GM18867 (cell line): Measurements from ENCODE around the gene TEPSIN.

Experiments
- ATAC-seq: cut with Tn5 transposase; IDR thresholded peaks from one replicate; pipeline ENCODE4 v1.9.1; 2021; ENCODE audit warnings: mild to moderate bottlenecking, moderate library complexity; ENCODE audit not compliant: unreplicated experiment

The TEPSIN gene

DNA sequence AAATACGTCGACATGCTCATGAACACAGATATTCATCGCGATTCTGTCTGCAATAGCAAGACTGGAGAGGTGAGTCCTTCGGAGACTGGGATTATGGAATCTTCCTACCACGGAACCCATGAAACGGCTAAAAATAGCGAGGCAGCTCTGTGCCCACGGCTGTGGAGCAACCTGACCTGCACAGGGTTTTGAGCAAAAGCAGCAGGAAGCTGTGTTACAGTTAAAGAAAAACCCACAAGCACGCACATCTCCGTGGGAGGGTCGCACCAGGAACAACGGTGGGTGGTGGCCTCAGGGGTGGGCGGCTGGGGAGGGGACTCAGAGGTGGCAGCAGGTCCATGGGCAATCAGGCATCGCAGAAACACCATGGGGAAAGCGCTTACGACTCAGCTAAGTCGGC is 31.4 kb upstream of the TEPSIN start:
- no peak for ATAC-seq

DNA sequence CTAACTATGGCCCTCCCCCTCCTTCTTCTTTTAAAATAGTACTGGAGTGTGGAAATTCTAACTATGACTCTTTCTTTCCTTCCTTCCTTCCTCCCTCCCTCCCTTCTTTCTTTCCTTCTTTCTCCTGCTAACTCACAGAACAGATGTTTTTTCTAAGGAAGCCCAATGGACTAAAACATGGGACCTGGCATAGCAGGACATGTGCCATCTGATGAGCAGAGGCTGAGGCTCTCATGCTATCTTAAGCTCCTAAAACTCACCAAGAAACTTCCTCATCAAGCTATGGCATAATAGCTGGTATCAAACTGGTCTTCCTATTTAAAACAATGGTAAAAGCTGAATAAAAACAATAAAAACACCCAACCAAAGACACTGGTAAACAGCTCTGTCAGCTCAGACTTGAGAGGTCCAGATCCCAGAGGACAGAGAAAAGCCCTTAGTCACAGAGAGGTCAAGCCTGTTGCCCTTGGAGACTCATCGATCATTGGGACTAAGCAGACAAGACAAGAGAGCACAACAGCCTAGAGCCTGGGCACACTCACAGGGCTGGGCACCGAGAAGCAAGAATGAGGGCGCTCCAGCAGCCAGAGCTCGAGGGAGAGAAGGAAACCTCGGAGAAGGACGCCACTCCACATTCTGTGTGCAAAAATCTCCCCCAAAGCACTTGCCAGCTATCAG is 28.7 kb upstream of the TEPSIN start:
- no peak for ATAC-seq

DNA sequence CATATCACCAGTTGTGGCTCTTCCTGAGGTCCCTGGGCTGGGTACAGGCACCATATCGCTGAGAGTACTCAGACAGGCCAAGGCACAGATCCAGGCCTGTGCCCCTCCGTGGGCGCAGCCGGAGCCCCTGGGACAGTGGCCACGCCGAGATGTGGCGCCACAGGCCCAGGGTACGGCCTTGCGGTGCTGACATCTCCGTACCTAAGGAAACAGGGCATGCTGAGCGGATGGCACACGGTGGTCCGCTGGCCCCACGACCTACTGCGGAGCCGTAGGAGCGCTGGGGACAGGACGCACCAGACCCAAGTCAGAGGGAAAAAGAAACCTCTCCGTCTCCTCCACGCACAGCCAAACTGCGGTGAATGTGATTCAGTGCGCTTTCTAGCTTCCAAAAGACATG is 26.7 kb upstream of the TEPSIN start:
- ATAC-seq = no peak

DNA sequence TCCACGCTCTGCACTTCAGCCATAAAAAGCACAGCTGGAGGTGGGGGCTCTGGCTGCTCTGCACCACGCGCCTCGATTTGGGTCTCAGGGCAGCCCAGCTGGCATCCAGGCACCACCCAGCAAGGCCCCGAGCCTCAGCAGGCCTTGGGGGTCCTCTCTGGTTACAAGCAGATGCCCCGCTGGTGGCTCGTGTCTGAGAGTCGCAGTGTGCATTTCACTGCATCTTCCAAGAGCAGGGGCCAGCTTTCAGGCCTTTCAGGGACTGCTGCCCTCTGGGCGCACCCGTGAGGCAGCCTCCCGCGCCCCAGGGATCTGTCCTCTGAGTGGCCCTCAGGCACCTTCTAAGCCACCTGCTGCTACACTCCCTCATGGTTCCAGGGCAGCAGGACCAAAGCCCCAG is 25.8 kb upstream of the TEPSIN start:
- no peak for ATAC-seq

DNA sequence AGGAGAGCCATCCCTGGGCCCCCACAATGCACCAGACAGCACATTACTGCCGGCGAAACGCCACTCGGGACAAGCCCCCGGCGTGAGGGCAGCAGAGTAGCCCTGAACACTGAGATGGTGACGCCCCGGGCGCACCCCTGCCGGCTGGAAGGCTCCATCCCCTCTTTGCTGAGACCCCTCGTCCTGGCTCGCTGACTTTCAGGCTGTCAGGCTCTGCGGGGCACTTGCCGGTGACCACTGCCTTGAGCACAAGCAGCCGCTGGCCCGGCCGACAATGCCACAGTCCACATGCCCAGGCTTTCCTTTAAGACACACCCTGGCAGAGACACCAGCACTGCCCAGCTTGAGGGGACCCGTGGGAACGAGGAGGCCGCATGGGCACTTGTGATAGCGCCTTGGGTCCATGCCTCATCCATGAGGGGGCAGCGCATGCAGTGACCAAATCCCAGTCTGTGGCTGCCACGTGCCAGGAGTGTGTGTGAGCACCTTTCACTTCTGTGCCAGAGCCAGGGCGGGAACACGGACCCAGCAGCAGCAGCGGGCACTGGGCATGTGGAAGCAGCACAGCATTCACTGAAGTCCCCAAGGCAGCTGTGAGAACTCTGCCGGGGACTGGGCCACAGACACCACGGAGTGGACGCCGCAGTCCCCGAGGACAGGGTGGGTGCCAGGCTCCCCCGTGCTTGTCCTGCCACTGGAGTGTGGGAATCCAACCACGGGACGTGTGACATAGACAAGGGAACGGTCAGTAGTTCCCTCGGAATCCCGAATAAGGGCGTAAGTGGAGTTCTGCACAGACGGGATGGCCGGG is 24.7 kb upstream of the TEPSIN start:
- no peak for ATAC-seq

DNA sequence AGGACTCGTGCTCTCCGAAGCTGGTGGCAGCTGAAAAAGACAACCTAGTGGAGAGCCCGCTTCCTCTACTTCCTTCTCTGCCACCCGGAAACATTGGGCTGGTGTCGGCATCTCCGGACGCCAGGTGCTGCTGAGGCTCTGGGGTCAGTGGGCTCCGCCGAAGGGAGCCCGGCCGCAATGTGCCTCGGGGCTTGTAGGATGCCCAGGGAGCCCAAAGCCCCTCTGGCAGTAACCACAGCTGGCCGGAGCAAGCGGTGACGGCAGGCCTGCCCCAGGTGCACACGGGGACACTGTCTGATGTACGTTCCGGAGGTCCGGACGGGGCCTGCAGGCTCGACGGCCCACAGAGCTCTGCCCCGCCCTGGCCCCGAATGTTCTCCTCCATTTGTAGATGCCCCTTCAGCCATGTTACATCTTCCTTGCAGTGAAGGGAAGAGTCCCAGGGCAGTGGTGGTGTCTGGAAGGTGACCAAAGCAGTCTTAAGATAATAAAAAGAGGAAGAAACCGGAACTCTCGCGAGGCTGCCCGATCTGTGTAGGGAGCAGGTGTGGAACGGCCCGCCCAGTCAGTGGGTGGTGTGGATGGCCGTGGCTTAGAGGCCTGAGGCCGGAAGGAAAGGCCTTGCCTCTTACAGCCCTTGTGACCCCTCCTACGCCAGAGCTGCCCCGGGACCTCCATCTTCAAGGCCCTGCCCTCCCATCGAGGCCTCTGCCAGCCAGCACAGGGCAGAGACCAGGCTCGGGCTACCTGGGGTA is 22.9 kb upstream of the TEPSIN start:
- no peak for ATAC-seq

DNA sequence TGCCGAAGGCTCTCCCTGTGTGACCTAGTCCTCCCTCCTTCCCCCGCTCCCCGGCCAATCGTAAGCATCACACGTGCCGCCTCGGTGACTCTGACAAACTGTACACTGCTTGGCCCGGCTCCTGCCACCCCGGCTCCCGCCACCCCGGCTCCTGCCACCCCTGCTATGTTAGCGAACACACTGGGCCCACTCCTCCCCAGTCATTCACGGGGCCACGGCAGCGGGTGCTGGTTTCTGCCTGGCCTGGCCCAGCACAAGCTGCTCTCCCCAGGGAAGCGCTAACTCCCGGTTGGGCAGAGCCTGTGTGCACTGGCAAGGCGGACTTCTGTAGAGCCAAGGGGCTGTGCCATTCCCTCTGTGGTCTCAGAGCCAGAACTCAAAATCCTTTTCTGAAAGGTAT is 22.2 kb upstream of the TEPSIN start:
- ATAC-seq = no peak

DNA sequence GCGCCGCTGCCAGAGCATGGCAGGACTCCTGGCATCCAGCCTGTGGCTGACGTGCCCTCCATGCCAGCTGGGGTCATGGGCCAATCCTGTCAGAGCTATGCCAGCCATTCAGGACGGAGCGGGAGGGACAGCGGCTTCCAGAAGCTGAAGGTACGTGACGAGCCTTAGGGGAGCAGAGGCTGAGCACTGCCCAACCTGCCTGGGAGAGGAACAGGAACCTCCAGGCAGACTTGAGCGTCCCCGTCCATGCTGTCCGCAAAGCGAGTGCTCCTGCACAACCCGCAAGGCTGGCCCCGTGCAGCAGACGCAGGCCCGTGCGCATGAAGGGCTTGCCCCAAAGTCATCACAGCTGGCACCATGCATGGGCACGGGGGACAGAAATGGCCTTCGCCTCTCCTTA is 21.8 kb upstream of the TEPSIN start:
- no peak for ATAC-seq

DNA sequence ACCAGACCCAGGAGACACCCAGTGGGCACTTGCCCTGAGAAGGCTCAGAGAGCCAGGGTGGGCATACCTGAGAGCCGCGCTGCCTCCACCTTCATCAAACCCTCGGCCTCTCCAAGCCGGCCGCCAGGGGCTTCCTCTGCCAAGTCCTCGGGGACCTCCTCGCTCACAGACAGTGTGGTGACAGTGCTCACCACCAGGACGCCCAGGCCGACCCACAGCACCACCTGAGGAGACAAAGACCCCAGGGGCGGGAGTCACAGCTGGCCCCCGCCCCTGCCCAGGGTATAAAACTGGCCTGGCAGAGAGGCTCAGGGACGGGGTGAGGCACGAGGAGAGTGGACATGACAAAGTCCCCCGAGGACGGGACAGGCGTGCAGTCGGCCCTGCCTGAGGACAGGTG is 21.3 kb upstream of the TEPSIN start:
- ATAC-seq = no peak

DNA sequence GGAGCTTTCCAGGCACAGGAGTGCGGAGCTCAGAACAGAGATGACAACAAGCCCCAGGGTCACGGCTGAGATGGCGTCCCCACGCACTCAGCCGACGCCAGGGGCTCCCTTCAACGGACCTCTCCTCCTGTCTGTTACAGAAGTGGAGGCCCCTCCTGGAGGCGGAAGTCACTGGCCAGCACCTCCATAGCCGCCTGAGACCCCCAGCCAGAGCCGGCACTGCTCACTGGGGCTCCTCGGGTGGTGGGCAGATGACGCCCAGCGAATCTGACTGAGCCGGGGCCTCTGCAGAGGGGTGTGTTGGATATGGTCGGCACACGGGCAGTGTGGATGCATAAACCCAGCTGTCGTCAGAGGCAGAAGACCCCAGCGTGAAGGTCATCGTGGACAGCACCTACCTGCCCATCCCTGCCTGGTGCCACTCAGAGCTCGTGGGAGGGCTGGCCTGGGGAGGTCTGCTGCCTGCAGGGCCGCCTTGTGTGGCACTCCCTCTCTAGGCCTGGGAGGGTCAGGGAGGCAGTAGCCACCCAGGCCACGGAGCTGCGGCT is 20.3 kb upstream of the TEPSIN start:
- no peak for ATAC-seq

DNA sequence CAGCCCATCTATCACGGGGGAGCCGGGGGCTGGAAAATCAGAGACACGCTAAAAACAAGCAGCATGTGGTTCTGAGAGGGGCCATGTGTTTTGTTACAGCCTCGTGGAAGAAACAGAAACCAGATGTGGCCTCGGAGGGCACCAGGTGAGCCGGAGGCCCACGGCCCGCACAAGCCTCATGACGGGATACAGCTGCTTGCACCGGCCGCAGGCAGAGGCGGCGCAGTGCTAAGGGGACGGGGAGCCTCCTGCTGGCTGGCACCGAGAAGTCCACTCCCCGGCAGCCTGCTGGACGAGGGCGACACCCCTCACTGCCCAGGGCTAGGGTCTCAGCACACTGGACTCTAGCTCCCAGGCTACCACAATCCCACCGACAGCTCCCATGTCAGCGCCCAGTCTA is 19.4 kb upstream of the TEPSIN start:
- no peak for ATAC-seq

DNA sequence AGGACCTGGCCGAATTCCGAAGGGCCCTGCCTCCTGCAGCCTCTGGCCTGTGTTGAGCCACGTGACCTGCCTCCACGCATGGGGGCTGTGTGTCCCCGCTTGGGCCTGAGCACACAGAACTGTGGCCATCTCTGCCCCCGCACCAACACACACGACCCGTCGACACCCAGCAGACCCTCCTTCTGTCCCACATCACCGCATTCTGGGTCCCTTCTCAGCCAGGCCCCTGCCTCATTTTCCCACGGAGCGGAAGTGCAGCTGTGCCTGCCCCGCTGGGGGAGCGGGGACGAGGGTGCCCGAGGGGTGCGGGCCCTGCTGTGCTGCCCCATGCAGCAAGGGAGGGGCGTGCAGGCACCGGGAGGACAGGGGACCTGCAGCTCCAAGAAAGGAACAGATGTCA is 18.7 kb upstream of the TEPSIN start:
- no peak for ATAC-seq

DNA sequence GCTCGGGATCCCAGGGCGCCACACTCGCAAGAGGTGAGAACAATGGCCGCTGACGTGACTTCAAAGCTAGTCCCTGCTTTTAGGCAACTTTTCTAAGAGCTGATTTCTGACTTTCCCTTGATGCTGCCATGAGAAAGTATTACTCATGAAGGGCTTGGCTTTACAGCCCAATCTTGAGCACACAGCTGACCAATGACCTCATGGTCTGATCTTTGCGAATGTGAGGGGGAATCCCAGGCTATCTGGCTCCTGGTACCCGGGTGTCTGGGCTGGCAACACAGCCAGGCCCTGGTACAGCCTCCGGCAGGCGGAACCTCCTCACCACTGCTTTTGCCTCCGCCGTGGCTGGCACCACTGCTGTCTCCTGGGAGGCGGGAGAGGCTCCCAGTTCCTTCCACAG is 17.8 kb upstream of the TEPSIN start:
- no peak for ATAC-seq

DNA sequence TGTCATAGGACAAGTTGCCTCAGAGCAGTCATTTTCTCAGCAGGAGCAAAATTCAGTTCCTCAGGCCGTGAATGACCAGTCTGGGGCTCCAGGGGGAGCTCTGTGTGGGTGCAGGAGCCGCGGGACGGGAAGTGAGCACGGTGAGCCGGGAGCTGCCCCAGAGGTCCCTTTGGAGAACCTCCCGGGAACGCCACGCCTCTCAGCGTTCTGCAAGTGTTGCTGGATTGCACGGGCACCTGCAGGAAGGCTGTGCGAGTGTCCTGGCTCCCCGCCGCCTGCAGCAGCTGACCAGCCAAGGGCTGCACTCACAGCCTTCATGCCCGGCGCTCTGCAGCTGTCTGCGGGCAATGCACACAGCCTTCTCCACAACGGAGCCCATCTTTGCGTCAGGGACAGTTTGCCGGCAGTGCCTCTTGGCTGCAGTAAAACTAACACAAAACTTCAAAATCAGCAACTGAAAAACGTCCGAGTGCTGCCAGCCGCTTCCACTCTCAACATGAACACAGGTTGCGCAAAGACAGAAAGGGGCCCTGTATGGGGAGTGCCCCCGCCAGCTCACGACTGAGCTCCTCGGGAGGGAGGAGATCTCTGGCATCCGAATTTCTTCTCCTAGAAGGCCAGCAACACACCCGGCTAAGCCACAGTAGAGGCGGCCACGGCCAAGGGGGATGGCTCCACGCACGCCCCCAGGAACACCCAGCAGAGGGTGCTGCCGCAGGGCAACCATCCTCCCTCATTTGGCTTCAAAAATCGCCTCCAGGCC is 16.3 kb upstream of the TEPSIN start:
- no peak for ATAC-seq

DNA sequence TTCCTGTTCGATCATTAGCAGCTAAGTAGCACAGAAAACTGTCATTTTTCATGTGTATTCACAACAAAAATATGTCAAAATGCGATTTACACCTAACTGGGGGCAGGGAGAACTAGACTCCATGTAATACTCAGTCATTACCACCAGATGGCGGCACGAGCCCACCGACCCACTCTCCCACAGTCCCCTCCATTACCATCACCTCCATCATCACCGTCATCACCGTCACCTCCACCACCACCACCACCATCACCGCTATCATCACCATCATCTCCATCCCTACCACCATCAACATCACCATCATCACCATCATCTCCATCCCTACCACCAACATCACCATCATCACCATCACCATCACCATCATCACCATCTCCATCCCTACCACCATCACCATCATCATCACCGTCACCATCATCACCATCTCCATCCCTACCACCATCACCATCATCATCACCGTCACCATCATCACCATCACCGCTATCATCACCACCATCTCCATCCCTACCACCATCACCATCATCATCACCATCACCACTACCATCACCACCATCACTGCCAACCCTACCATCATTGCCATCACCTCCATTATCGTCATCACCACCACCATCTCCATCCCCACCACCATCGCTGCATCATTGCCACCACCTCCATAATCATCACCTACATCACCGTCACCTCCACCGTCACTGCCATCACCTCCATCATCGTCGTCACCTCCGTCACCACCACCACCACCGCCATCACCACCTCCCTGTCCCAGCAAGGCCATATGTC is 14.7 kb upstream of the TEPSIN start:
- ATAC-seq = no peak

DNA sequence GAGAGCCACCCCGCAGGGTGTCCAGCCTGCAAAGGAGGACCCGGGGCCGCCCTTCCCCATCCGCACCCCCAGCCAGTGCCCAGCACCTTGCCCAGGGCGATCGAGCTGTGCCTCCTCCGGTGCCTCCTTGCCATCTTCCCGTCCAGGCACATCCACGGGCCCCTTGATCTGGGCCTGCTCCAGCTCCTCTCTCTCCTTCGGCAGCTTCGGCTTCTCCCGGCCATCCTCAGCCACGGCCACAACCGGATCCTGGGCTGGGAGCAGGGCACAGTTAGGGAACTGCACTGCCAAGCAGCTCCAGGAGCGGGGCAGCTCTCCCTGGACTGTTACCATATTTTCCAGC is 14.1 kb upstream of the TEPSIN start:
- ATAC-seq = no peak

DNA sequence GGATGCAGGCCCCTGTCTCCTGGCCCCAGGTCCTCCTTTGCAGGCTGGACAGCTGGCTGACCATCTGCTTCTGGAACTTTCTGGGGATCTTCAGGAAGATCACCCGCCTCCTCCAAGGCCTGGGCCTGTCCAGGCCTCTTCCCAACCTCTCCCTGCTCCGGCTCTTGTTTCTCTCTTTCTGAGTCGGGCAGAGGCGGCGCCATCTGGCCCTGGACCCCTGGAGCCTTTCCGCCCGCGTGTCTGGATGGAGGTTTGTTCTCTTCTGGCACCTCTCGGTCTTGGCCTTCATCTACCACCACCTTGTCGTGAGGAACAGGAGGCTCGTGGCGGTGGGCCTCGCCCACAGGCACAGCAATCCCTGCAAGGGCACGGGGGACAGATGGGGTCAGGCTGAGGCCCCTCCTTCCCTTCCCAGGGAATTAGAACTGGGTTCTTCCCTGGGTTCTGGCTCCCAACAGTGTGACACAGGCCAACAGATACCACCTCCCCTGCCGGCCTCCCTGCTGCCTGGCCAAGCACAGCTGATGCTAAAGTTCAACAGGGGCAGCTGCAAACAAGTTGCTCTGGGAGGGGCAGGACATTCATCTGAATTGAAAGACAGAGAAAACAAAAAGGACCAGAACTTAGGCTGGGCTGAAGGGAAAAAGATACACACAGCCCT is 13.6 kb upstream of the TEPSIN start:
- ATAC-seq = no peak

DNA sequence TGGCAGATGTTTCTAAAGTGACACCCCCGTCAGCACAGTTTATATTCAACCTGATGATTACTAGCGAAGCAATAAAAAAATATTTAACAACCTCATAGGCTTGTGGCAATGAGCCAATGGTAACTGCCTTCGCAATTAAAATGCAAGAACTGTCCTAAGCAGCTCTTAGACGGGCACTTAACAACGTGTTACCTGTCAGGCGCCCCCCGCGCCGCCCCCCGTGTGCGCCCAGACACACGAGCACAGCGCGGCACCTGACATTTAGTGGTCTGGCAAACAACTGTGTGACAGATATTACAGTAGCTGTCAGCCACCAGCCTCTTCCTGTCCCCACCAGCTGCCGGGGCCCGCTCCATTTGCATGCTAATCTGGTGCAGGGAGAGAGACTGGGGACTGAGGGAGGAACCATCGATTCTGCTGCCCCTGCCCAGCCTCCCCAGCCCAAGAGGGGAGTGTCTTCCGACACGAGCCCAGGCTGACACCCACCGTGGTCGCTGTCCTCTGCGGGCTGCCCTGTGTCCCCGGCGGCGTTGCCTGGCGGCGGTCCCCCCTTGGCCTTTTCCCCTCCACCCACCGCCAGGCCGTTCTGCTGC is 12.9 kb upstream of the TEPSIN start:
- ATAC-seq = no peak

DNA sequence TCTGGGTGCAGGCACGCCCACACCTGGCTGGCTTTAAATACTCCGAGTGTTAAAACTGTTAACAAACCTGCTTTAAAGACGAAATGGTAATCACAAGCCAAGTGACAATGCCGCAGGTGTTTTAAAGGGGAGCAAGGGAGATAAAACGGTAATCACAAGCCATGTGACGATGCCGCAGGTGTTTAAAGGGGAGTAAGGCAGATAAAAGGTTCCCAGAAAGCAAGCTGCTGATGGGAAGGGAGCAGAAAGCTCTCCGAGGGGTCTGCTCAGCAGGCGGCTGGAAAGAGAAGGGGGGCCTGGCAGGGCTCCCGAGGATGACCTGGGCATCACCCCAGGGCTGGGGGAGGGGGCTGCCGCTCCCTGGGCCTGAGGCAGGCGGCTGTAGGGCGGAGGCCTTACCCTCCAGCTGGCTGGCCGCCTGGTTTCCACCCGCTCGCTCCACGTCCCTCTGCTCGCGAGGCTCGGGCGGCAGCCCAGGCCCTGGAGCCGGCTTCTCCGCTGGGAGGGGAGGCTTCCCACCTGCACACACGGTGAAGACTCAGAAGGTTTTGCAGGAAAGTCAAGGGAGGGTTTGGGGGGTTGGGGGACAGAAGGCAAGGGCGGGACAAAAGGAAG is 12.3 kb upstream of the TEPSIN start:
- ATAC-seq = no peak
